ENCODE results near the gene TMEFF2. TPM values are rescaled to one million over a fixed set of nuclear protein-coding genes. Genes with fewer than 3 reads are reported as not detected.

Gene TMEFF2
- total RNA-seq, 1 experiment from 2014 or later: not detected

- in situ Hi-C loops (cut with HindIII; ENCODE audit: low pct_unique_long_range_greater_than_20kb, low sequenced_read_pairs): no loop called here
- DNase-seq (ENCODE audit: low read depth): no peak
Observed at GRCh38 chr2:192194265-192194865, 368 bp downstream of the TMEFF2 start.

DNA sequence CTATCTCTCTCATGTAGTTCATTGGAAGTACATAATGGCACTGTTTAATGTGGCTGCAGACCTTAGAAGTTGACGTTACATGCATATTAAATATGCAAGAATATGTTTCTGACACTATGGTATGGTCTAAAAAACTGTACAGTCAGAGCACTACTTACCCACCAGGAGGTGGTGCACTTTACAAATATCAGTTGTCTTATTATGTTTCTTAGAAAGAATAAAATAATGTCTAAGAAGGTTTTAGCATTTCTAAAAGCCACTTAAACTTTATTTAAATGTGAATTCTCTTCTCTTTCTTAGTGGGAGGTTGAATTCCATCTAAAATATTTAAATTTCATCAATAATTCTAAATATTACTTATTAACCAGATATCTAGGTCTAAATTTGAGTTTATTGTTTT is 4.3 kb downstream of the TMEFF2 start:
- DNase-seq (ENCODE audit: low read depth): no peak
- in situ Hi-C loops (cut with HindIII; ENCODE audit: low pct_unique_long_range_greater_than_20kb, low sequenced_read_pairs): no loop called here

GRCh38 chr2:192186806-192187205 is 7.9 kb downstream of the TMEFF2 start:
- in situ Hi-C loops (cut with HindIII; ENCODE audit: low pct_unique_long_range_greater_than_20kb, low sequenced_read_pairs): no loop called here
- DNase-seq (ENCODE audit: low read depth): no peak

GRCh38 chr2:192184349-192184748 is 10.4 kb downstream of the TMEFF2 start:
- in situ Hi-C loops (cut with HindIII; ENCODE audit: low pct_unique_long_range_greater_than_20kb, low sequenced_read_pairs): no loop called here

GRCh38 chr2:192183296-192183695 is 11.4 kb downstream of the TMEFF2 start:
- no peak for DNase-seq (ENCODE audit: low read depth)
- in situ Hi-C loops (cut with HindIII; ENCODE audit: low pct_unique_long_range_greater_than_20kb, low sequenced_read_pairs): no loop called here

More at GRCh38 chr2:192184349-192184748, 10.4 kb downstream of the TMEFF2 start:
- no peak for DNase-seq (ENCODE audit: low read depth)

- in situ Hi-C loops (cut with HindIII; ENCODE audit: low pct_unique_long_range_greater_than_20kb, low sequenced_read_pairs): loop anchor here (25.0 kb wide), 2 partner anchors 355 to 605 kb away; no protein-coding TSS in a partner anchor
- no peak for DNase-seq (ENCODE audit: low read depth)
Observed at GRCh38 chr2:192166946-192167345, 27.8 kb downstream of the TMEFF2 start.

- DNase-seq (ENCODE audit: low read depth): no peak
- in situ Hi-C loops (cut with HindIII; ENCODE audit: low pct_unique_long_range_greater_than_20kb, low sequenced_read_pairs): loop anchor here (25.0 kb wide), 2 partner anchors 354 to 604 kb away; no protein-coding TSS in a partner anchor
Observed at GRCh38 chr2:192165842-192166241, 28.9 kb downstream of the TMEFF2 start.

GRCh38 chr2:192162392-192163042 is 32.2 kb downstream of the TMEFF2 start:
- DNase-seq (ENCODE audit: low read depth): peak; percentile 64
- in situ Hi-C loops (cut with HindIII; ENCODE audit: low pct_unique_long_range_greater_than_20kb, low sequenced_read_pairs): loop anchor here (25.0 kb wide), 2 partner anchors 350 to 600 kb away; no protein-coding TSS in a partner anchor

- DNase-seq (ENCODE audit: low read depth): no peak
- in situ Hi-C loops (cut with HindIII; ENCODE audit: low pct_unique_long_range_greater_than_20kb, low sequenced_read_pairs): loop anchor here (25.0 kb wide), 2 partner anchors 349 to 599 kb away; no protein-coding TSS in a partner anchor
Observed at GRCh38 chr2:192161656-192162290, 33.0 kb downstream of the TMEFF2 start.

DNA sequence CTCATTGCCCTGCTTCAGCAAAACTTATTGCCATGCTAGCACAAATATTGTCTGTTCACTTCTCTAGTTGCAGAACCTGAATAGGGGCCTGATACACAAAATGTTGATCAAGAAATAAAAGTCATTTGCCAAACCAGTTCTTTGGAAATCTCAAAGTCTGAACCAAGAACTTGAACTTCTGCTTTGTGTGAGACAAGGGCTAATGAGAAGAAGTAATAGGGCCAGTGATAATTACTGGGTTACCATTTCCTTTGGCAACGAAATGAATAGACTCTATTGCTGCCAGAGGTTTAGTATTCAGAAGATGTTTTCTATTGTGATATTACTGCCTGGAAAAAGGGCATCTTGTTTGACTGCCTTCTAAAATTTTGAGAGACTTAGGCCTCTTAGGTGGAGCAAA is 35.0 kb downstream of the TMEFF2 start:
- no peak for DNase-seq (ENCODE audit: low read depth)
- in situ Hi-C loops (cut with HindIII; ENCODE audit: low pct_unique_long_range_greater_than_20kb, low sequenced_read_pairs): loop anchor here (25.0 kb wide), 2 partner anchors 347 to 597 kb away; no protein-coding TSS in a partner anchor

DNA sequence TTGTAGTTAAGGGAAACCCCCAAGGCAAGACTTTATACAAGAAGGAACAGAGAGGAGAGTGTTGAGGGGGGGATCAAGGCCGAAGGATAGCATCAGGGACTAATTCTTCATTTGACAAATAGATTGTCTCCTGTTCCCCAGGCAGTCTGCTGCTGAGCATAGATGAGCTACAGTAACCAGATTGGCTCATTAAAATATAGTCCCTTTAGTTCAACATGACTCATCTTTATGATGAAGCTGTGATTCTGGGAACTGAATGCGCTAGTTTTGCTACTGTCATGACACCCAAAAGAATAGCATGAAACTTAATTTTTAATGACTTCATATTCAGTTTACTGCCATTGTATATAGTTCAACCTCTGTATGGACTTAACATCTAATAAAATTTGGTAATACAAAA is 35.5 kb downstream of the TMEFF2 start:
- DNase-seq (ENCODE audit: low read depth): no peak
- in situ Hi-C loops (cut with HindIII; ENCODE audit: low pct_unique_long_range_greater_than_20kb, low sequenced_read_pairs): loop anchor here (25.0 kb wide), 2 partner anchors 347 to 597 kb away; no protein-coding TSS in a partner anchor

DNA sequence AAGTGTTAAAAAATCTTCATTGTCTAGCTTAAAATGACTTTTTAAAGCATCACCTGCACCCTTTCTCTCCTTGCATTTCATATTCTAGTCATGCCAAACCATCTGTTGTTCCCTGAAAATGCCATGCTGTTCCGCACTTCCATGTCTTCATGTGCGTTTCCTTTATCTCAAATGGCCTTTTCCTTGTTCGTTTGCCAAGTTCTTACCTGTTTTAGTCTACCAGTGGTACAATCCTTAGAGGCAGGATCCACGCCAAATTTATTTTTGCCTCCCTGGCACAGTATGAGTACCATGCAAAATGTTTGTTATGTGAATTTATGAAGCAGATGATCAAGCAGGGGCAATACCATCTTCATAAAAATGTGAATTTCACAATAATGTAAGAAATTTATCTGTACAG is 37.0 kb downstream of the TMEFF2 start:
- no peak for DNase-seq (ENCODE audit: low read depth)
- in situ Hi-C loops (cut with HindIII; ENCODE audit: low pct_unique_long_range_greater_than_20kb, low sequenced_read_pairs): loop anchor here (25.0 kb wide), 2 partner anchors 345 to 595 kb away; no protein-coding TSS in a partner anchor

DNA sequence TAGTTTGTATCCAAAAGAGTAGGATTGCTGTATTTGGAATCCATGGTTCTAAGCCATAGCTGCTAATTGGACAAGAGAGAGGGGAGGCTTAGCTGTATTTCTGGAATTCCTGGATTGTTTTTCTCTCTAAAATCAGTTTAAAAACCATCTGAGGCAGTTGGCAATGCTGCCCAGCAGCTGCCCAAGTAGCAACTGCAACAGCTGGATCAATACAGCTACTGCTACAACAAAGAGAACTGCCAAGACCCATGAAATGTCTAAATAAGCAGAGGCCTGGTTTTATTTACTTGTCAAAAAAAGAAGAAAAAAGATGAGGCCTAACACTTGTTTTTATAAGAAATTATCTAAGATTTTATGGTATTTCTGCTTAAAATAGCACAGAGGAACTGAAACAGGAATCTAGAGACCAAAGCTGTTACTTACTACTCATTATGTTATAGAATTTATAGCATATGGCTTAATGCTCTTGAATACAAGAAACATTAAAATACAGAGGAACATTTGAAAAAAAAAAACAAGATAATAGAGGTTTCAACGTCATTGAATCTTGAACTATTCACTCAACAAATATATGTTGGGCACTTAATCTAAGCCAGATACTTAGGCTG is 39.1 kb downstream of the TMEFF2 start:
- in situ Hi-C loops (cut with HindIII; ENCODE audit: low pct_unique_long_range_greater_than_20kb, low sequenced_read_pairs): loop anchor here (25.0 kb wide), 2 partner anchors 343 to 593 kb away; no protein-coding TSS in a partner anchor
- no peak for DNase-seq (ENCODE audit: low read depth)

DNA sequence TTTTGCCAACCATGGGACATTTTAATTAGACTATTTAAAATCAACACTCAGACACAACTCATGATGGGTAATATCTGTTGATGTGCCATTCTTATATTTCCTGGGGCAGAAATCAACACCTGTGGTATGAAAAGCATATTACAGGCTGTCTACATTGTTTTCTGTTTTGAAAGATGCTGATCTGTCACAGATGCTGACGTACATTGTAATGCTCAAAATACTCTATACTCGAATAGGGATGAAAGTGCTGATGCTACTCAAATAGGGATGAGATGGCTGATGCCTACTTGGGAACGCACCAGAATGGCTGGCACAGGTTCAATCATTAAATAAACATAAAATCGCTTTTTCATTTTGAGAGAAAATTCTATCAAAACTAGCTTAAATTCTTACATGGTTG is 41.2 kb downstream of the TMEFF2 start:
- in situ Hi-C loops (cut with HindIII; ENCODE audit: low pct_unique_long_range_greater_than_20kb, low sequenced_read_pairs): loop anchor here (25.0 kb wide), 2 partner anchors 341 to 591 kb away; no protein-coding TSS in a partner anchor
- DNase-seq (ENCODE audit: low read depth): no peak

GRCh38 chr2:192151853-192152252 is 42.9 kb downstream of the TMEFF2 start:
- in situ Hi-C loops (cut with HindIII; ENCODE audit: low pct_unique_long_range_greater_than_20kb, low sequenced_read_pairs): loop anchor here (25.0 kb wide), 2 partner anchors 340 to 590 kb away; no protein-coding TSS in a partner anchor
- DNase-seq (ENCODE audit: low read depth): peak; percentile 1

DNA sequence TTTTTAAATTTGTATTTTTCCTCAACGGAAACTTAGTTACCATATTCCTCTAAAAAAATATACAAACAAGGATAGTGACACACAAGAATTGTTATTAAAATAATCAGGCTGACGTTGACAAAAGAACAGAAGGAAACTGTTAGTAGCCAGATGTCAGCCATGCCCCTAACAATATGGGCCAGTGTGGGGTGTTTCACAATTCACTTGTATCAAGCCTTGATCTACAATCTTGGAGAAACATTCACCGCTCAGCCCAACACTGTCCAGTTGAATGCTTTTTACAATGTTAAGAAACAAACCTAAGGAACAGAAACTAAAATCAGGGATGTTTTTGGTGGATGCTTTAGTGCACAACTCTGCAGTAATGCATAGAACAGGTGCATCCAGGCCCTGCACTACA is 44.6 kb downstream of the TMEFF2 start:
- in situ Hi-C loops (cut with HindIII; ENCODE audit: low pct_unique_long_range_greater_than_20kb, low sequenced_read_pairs): loop anchor here (25.0 kb wide), 2 partner anchors 338 to 588 kb away; no protein-coding TSS in a partner anchor

DNA sequence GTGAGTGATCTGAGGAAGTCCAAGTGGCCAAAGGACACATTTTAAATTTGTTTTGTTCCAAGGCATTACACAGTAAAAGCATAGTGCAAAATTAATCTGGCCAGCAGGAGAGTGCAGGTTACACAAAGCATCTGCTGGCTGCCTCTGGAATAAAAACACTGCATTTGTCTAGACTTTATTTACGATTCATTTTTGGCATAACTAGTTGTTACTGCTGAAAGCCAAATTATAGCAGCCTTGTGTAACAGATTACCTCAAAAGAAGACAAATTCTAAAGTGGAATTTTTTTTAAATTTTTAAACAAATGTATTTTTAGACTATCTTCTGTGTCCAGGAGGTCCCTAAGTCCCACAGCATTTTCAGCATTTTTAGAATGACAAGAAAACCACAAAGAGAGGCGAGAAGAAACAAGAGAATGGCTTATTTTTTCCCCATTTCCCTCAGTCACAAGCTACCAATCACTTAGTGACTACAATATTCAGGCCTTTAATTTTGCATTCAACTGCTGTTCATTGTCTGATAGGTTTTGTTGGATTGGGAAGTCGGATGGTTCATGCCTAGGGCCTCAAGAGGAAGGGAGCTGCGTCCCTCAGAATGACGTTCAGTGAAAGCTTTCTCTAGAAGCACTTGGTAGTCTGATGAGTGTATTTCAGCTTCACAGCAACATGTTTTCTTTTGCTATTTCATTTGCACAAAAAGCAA is 46.0 kb downstream of the TMEFF2 start:
- DNase-seq (ENCODE audit: low read depth): peak; percentile 53
- in situ Hi-C loops (cut with HindIII; ENCODE audit: low pct_unique_long_range_greater_than_20kb, low sequenced_read_pairs): no loop called here

More for the DNA sequence above, 44.6 kb downstream of the TMEFF2 start:
- DNase-seq (ENCODE audit: low read depth): no peak

GRCh38 chr2:192148241-192148619 is 46.5 kb downstream of the TMEFF2 start:
- no peak for DNase-seq (ENCODE audit: low read depth)

More at GRCh38 chr2:192148241-192148619, 46.5 kb downstream of the TMEFF2 start:
- in situ Hi-C loops (cut with HindIII; ENCODE audit: low pct_unique_long_range_greater_than_20kb, low sequenced_read_pairs): no loop called here
